ENCODE measurements around the gene TMEM54.

The TMEM54 gene

DNA sequence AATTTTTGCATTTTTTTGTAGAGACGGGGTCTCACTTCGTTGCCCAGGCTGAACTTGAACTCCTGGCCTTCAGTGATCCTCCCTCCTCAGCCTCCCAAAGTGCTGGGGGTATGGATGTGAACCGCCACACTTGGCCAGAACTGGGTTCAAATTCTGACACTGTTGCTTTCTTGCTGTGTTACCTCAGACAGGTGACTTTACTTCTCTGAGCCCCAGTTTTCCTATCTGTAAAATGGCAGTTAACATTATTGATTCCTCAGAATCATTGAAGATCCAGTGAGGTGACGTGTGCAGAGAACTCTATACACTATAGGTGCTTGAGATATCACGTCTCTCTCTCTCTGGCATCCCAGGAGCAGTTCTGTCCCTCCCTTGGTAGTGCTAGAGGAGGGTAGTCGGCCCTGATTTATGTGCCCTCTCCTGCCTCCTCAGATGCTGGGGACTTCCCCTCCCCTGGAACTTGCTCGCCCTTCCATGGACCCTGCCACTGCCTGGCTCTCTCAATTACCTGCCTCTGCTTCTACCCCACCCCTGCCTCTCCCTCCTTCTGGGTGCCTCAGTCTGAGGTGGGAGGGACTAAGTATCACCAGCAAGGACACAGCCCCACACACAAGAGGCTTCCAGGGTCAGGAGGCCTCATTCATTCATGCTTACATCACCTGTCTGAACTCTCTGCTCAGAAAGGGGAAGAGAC, 17.7 kb downstream of the TMEM54 start:
- CTCF ChIA-PET, result no interaction called here
- TF ChIP-seq HDGF (IDR thresholded peaks at IDR 0.05; ENCODE audit: borderline replicate concordance), result no peak
- TF ChIP-seq CTBP1 (IDR thresholded peaks at IDR 0.05; ENCODE audit: borderline replicate concordance), result no peak
- TF ChIP-seq ZNF384 (IDR thresholded peaks at IDR 0.05), result no peak
- no peak for TF ChIP-seq LEF1 (IDR thresholded peaks at IDR 0.05; ENCODE audit: borderline replicate concordance)
- TF ChIP-seq ARNT (IDR thresholded peaks at IDR 0.05), result no peak
- no peak for TF ChIP-seq NFRKB (IDR thresholded peaks at IDR 0.05)
- no peak for TF ChIP-seq TARDBP (IDR thresholded peaks at IDR 0.05)
- no peak for TF ChIP-seq L3MBTL2 (conservative IDR thresholded peaks at IDR 0.05)
- no peak for TF ChIP-seq ELF4 (IDR thresholded peaks at IDR 0.05)
- TF ChIP-seq FOXK2 (IDR thresholded peaks at IDR 0.05), result no peak
- TF ChIP-seq FOXA1 (IDR thresholded peaks at IDR 0.05), result no peak
- no peak for TF ChIP-seq FOXM1 (IDR thresholded peaks at IDR 0.05; ENCODE audit: borderline replicate concordance)
- TF ChIP-seq SUZ12 (IDR thresholded peaks at IDR 0.05), result no peak
- TF ChIP-seq BHLHE40 (IDR thresholded peaks at IDR 0.05; ENCODE audit: borderline replicate concordance), result no peak
- no peak for TF ChIP-seq SP1 (IDR thresholded peaks at IDR 0.05)
- POLR2A ChIA-PET, result no interaction called here
- no peak for DNase-seq (ENCODE audit: extremely low spot score)

DNA sequence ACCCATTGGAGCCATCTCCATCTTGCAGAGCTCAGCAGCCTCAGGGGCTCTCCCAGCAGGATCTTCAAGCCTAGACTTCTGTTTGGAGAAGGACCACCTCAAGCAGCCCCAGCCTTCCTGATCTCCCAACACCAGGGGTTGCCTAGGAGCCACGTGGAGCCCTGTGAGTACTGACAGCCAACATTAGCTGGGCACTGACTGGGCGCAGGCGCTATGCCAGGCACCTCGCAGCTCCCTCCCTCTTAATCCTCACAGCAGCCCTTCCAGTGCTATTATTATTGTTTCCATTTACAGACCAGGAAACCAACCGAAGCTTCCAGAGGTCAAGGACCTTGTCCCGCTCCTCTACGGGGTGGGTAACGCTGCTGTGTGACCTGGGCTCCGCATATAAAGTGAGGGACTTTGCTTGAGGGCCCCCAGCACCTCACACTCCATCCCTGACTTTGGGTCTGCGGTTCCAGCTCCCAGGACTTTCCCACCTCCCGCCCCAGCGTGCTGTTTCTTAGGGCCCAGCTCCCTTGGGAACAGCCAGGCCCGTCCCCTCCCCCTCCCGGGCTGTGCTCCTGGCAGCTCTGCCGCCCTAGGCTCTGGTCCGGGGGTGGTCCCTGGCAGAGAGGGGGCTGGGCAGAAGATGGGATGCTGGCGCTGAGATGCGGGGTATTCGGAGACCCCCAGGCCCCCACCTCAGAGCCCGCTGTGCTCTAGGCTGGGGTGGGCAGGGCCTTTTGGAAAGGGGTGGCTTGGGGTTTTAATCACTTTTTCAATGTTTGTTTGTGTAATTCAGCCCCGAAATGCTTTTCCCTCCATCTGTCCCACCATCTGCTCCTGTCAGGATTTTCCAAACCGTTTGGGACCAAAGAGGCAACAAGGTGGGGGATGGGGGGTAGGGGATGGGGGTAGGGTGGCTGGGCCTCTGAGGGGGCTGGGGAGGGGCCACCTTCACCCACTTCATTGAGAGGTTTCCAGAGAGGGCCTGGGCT, 19.0 kb downstream of the TMEM54 start:
- ChIA-PET POLR2A (interaction anchor here (0.8 kb wide), 1 partner anchor 199 kb away, joined by 3 read pairs; the partner anchor contains the start of gene AZIN2), CTCF (interaction anchor here (0.6 to 1.5 kb wide), 5 partner anchors 9 to 568 kb away, joined by 3 to 5 read pairs (median 4); no protein-coding TSS in a partner anchor)
- DNase-seq (ENCODE audit: extremely low spot score), result no peak
- no peak for TF ChIP-seq LEF1 (IDR thresholded peaks at IDR 0.05; ENCODE audit: borderline replicate concordance)
- TF ChIP-seq, protein P1, sequence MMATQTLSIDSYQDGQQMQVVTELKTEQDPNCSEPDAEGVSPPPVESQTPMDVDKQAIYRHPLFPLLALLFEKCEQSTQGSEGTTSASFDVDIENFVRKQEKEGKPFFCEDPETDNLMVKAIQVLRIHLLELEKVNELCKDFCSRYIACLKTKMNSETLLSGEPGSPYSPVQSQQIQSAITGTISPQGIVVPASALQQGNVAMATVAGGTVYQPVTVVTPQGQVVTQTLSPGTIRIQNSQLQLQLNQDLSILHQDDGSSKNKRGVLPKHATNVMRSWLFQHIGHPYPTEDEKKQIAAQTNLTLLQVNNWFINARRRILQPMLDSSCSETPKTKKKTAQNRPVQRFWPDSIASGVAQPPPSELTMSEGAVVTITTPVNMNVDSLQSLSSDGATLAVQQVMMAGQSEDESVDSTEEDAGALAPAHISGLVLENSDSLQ (IDR thresholded peaks at IDR 0.05), result no peak
- TF ChIP-seq FOXK2 (IDR thresholded peaks at IDR 0.05), result no peak
- TF ChIP-seq NFRKB (IDR thresholded peaks at IDR 0.05), result no peak

DNA sequence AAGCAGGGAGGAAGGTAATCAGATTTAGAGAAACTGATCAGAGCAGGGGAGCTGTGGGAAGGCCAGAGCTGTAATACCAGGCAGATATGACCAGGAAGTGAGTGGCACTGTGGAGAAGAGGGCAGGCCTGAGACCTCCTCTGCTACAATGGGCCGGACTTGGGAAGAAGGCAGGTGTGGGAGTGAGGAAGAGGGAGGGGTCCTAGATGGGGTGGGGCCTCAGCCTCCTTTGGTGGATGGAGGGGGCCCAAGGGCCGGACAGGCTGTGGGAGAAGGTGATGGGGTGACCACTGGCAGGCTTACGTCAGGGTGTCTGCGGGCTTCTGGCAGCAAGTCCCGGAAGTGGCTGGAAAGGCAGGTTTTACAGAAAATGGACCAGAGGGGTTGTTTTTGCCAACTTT, 19.9 kb downstream of the TMEM54 start:
- ChIA-PET POLR2A (interaction anchor here (1.1 kb wide), 1 partner anchor 9 kb away, joined by 3 read pairs; no protein-coding TSS in a partner anchor), CTCF (interaction anchor here (1.1 to 1.5 kb wide), 2 partner anchors 11 to 13 kb away, joined by 3 to 5 read pairs; no protein-coding TSS in a partner anchor)
- DNase-seq (ENCODE audit: extremely low spot score), result no peak
- TF ChIP-seq FOXA1 (IDR thresholded peaks at IDR 0.05) (no peak), SP1 (IDR thresholded peaks at IDR 0.05) (no peak), CTBP1 (IDR thresholded peaks at IDR 0.05; ENCODE audit: borderline replicate concordance) (no peak), HDGF (IDR thresholded peaks at IDR 0.05; ENCODE audit: borderline replicate concordance) (no peak), LEF1 (IDR thresholded peaks at IDR 0.05; ENCODE audit: borderline replicate concordance) (no peak), FOXM1 (IDR thresholded peaks at IDR 0.05; ENCODE audit: borderline replicate concordance) (no peak), SUZ12 (IDR thresholded peaks at IDR 0.05) (no peak), L3MBTL2 (conservative IDR thresholded peaks at IDR 0.05) (no peak), ZNF384 (IDR thresholded peaks at IDR 0.05) (no peak), TARDBP (IDR thresholded peaks at IDR 0.05) (no peak), ELF4 (IDR thresholded peaks at IDR 0.05) (no peak), BHLHE40 (IDR thresholded peaks at IDR 0.05; ENCODE audit: borderline replicate concordance) (no peak), ARNT (IDR thresholded peaks at IDR 0.05) (no peak), FOXK2 (IDR thresholded peaks at IDR 0.05) (no peak), NFRKB (IDR thresholded peaks at IDR 0.05) (no peak)
- TF ChIP-seq, protein P1 (IDR thresholded peaks at IDR 0.05), result no peak

DNA sequence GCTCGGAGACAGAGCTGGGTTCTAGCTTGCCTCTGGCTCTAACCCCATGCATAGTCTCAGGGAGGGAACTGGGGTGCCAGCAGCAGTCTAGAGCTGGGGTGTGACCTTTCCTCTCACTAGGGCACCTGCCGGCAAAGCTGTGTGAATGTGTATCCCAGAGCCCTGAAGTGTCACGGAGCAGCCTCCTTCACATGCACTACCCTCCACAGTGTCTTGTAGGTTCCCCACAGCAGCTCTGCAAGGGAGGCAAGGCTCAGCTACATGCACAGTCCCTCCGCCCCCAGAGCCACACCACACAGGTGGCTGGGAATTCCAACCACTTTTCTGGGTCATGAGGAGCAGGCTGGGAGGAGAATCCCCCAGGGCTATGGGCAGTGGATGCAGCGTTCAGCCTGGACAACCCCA, 22.6 kb downstream of the TMEM54 start:
- TF ChIP-seq FOXA1 (IDR thresholded peaks at IDR 0.05) (no peak), ARNT (IDR thresholded peaks at IDR 0.05) (no peak), SP1 (IDR thresholded peaks at IDR 0.05) (no peak), ZNF384 (IDR thresholded peaks at IDR 0.05) (no peak), LEF1 (IDR thresholded peaks at IDR 0.05; ENCODE audit: borderline replicate concordance) (no peak), SUZ12 (IDR thresholded peaks at IDR 0.05) (no peak)
- POLR2A ChIA-PET, result interaction anchor here (0.8 kb wide), 1 partner anchor 61 kb away, joined by 4 read pairs; the partner anchor contains the start of genes S100PBP and YARS1
- CTCF ChIA-PET, result interaction anchor here (0.8 to 1.0 kb wide), 2 partner anchors 8 to 15 kb away, joined by 3 read pairs; partner anchors contain the start of gene HPCA
- no peak for DNase-seq (ENCODE audit: extremely low spot score)

DNA sequence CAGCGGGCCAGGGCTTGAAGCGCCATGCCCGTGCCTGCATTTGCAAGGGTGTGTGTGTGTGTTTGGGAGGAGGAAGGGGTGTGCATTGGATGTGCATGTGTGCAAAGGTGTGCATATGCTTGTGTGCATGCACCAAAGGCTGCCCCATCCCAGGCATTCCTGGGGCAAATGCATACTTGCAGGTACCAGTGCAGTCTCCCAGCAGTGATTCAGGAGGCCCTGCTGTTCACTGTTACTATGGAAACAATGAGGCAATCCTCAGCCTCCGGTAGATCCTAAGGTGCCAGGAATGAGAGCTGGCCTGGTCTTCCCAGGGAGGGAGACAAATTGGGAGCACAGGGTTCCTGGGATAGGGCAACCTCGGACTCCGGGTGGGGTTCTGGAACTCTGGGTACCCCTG, 23.0 kb downstream of the TMEM54 start:
- TF ChIP-seq BHLHE40 (IDR thresholded peaks at IDR 0.05; ENCODE audit: borderline replicate concordance), result no peak
- no peak for TF ChIP-seq ELF4 (IDR thresholded peaks at IDR 0.05)
- no peak for TF ChIP-seq FOXA1 (IDR thresholded peaks at IDR 0.05)
- TF ChIP-seq, protein P1 (IDR thresholded peaks at IDR 0.05), result no peak
- TF ChIP-seq FOXK2 (IDR thresholded peaks at IDR 0.05), result no peak
- no peak for TF ChIP-seq ARNT (IDR thresholded peaks at IDR 0.05)
- no peak for DNase-seq (ENCODE audit: extremely low spot score)
- ChIA-PET CTCF (interaction anchor here (0.8 to 1.0 kb wide), 2 partner anchors 9 to 15 kb away, joined by 3 read pairs; partner anchors contain the start of gene HPCA), POLR2A (interaction anchor here (0.8 kb wide), 1 partner anchor 61 kb away, joined by 4 read pairs; the partner anchor contains the start of genes S100PBP and YARS1)
